AG20443 (cell line): Measurements from ENCODE around the gene FAM13A.

Source experiments
- DNase-seq: peaks from one replicate; pipeline ENCODE4 v3.0.0; 2012; ENCODE audit warnings: low spot score, mixed read lengths

FAM13A gene

DNA sequence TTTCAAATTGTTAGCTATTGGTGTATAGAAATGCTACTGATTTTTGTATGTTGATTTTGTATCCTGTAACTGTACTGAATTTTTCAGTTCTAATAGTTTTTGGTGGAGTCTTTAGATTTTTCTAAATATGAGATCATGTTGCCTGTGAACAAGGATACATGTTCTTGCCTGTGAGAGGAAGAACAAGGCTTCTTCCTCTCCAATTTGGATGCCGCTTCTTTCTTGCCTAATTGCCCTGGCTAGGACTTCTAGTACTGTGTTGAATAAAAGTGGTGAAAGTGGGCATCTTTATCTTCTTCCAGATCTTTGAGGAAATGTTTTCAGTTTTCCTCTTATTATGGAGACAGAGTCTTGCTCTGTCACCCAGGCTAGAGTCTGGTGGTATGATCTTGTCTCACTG, 343.2 kb downstream of the FAM13A start:
- no peak for DNase-seq

DNA sequence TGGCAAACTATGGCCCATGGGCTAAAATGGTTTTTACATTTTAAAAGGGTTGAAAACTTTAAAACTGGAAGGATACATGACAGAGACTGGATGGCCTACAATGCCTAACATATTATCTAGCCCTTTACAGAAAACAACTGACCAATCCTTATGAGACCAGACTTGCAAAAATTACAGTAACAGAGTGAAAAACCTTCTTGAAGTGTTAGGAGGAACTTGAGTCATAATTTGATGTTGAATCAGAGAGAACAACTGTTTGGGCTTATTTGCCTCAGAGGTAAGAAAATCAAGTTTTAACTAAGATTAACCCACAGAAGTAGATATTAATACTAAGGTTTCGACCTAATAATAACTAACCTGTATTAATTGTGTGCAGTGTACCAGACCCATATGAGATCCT, 347.0 kb downstream of the FAM13A start:
- DNase-seq = no peak

DNA sequence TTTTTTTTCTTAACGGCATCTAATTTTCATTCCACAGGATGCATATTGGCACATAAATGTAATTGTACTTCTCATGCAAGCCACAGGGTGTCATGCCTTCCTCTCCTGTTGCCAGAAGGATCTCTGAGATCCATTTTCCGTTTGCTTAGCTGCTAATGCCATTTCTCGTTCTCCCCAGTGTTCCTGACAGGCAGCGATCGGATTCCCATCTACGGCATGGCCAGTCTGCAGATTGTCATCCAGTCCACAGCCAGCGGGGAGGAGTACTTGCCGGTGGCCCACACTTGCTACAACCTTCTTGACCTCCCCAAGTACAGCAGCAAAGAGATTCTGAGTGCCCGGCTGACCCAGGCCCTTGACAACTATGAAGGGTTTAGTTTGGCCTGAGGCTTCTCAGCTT, 350.4 kb downstream of the FAM13A start:
- DNase-seq = peak; percentile 71

DNA sequence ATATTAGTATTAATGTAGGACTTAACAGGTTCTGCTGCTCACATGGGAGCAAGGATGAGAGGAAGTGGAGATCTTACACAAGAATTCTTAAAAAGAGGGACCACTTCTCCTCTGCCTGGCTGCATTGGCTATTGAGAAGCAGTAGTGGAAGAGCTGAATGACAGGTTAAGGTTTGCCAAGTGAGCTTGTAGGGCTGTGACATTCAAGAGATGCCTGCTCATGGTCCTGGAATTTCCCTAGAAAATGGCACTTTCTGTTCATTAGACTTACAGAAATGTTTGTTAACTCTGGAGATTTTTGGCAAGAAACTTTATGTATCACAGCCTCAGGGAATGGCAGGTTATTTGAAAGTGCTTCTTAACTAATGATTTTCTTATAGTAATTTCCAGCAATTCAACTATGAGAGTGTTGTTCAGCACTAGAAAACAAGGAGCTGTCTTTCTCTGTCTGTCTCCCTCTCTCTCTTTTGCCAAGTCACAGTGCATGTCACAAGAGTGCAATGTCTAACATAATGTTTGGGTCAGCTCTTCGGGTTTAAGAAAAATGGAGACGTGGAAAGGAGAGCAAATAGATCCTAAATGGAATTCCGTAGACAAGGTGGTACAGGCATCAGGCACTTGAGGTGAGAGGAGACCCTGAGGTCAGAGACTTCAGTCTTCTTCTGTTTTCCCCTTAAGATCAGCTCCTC, 351.0 kb downstream of the FAM13A start:
- peak; percentile 43 for DNase-seq

DNA sequence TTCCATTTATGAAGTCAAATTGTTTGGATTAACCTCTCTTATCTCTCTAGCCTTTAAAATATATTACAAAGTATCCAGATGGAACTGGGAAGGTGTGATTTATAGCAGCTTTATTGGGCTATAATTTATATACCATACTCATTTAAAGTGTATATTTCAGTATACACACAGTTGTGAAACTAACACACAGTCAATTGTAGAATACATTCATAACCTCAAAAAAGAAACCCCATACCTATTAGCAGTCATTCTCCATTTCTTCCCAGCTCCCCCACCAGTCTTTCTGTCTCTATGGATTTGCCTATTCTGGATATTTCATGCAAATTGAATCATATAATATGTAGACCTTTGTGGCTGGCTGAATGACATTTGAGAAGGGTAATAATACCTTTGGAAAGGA, 351.8 kb downstream of the FAM13A start:
- DNase-seq = no peak

DNA sequence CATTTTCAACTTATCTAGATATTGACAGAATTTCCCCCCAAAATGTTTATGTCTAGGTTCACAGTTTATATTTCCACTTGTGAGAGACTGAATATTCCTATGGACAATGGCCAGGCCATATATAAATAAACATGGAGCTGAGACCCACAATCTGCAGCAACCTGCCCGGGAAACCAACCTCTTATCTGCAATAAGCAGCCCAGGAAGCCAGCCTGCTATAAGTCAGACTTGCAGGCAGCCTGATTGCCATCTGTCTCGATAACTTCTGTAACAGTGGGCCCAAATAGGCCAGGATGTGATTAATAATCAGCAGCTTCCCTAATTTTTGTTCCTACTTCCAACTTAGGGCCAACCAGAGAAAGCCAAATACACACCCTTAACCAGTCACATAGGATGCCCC, 354.2 kb downstream of the FAM13A start:
- DNase-seq = no peak

DNA sequence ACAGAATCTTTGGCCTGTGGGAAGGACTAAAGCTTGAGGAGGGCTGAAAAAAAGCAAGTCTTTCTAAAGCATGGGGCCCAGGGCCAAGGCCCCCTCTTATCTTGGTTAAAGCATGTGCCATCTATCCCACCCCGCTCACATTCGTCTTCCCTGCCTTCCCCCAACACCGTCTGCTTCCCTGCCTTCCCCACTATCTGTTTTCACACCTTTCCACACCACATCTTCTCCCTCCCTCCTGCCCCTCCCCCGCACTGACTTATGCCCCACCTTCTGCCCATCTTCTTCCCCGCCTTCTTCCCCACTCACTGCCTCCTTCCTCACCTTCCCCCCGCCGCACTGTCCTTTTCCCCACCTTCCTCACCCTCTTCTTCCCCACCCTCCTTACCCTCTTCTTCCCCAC, 358.5 kb downstream of the FAM13A start:
- DNase-seq = no peak

DNA sequence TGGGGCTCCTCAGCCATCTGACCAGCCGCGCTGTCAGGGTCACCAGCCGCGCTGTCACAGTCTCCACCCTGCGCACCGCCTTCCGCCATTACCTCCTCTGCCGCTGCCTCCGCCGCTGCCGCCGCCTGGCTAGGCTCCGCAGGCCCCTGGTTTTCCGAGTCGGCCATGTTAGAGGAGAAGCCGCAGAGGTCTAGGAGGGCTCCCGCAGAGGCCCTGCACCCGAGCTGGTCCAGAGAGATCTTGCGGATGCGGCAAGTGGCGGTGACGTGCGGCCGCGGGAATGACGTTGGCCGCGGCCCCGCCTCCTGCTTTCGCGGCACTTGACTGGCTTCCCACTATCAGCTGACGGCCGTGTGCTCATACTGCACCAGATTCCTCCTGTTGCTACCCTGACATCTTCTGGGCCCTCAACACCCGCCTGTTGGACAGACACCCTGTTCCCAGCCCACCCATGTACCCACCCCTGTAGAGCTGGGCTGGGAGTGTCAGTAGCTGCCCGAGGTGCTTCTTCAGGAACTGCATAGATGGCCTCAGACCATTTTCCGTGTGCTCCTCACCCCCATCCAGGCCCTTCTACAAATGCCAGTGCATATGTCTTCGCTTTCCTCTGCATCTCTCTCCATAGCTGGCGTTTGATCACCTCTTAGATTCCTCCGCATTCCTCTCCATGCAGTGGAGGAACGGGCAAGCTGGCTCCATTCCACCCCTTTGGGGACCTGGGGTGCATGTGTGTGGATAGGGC, 359.2 kb downstream of the FAM13A start, which contains the start of gene NAP1L5:
NAP1L5 (minus strand) TSS at position 242 of the 742 bp plus-strand sequence; CDS start at position 167, 75 bp downstream.
- peak; percentile 81 for DNase-seq

DNA sequence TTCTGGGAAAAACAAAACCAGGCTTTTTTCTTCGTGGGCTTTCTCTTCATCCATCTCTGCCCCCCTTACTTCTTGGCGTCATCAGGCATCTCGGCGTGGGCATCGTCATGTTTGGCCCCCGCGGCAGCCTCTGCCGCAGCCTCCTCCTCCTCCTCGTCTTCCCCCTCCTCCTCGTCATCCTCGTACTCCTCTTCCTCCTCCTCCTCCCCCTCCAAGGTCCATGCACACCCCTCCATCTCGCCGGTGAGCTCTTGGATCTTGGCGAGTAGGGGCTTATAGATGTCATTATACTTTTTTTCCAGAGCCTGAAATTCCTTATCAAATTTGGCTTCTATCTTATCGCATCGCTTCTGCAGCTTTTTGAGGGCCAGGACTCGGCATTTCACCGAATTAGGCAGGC, 359.8 kb downstream of the FAM13A start:
- DNase-seq = peak; percentile 38

DNA sequence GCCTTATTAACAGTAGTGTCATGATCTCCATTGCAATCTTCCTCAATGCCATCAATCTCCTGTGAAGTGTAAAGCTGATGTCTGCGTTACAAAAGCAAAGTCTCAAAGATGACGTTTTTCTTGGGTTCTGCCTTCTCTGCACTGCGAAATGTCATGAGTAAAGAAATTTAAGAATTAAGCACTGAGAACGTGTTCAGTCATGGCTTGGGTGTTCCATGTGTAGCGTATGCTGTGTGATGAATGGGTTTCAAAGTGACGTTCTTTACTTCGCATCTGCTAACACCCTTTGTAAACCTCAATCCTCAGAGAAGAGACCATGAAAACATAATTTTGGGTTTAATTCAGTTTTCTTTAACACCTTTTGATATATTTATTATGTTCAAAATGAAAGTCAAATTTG, 360.4 kb downstream of the FAM13A start:
- no peak for DNase-seq

DNA sequence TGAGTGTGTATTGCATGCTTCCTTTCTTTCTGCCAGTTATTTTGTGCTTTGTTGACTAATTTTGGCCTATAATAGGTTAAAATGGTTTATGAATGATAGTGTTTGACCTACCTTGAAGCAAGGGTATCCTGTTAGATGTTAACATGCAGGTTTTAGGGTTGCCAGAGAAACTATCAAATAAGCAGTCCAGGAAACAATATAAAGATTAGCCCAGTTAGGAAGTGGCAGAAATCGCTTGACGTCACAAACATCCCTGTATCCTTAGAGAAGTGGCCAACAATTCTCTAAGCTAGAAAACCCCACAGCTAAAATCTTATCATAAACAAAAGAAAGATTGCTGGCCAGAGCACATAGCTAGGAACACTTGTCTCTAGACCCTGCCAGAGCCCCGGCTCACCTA, 363.2 kb downstream of the FAM13A start:
- no peak for DNase-seq

DNA sequence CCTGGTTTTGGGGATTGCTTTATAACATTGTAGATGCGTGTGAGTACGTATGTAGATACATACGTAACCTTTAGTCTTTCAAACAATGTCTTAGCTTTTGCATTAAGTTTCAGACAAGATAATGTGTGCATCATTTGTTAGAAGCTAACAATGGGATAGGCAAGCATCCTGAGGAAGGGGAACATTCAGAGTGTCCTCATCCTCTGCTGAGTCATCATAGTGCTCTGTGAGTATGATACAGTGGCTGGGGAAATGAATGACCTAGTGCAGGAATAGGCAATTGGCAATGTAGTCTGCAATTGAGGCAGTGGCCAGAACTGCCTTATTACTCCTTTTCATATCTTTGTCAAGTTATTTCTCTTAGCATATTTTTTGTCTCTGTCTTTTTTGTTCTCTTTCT, 366.6 kb downstream of the FAM13A start:
- DNase-seq = peak; percentile 22

DNA sequence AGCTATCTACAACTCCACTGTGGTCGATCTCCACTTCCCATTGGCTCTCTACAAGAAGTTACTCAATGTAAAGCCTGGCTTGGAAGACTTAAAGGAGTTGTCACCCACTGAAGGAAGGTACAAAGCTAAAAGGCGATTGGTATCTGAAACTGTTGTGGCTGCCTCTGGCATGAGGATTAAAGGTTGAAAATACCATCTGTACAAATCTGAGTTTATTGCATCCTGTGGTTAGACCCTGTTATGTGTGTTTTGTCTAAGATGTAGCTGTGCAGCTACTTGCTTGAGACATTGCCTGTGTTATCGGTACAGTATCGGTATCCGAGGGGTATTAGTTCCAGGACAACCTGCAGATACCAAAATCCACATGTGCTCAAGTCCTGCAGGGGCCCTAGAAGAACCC, 375.8 kb downstream of the FAM13A start:
- no peak for DNase-seq
